ENCODE data around the gene ETFDH.
"Not testable (repeated sequence)": the region's sequence is repeated elsewhere in the genome, so short reads cannot be mapped to it uniquely, and the experiment has no call there.

ETFDH gene

GRCh38 chr4:158671915-158672806 is at the start of gene ETFDH:
Gene ETFDH, plus strand, starts transcription at chr4:158672296. Its CDS starts 161 bp downstream, at chr4:158672457.
- peak; percentile 95 for DNase-seq

GRCh38 chr4:158624889-158625478 is 47.1 kb upstream of the ETFDH start:
- peak; percentile 46 for DNase-seq

GRCh38 chr4:158625544-158625943 is 46.6 kb upstream of the ETFDH start:
- DNase-seq: no peak

DNA sequence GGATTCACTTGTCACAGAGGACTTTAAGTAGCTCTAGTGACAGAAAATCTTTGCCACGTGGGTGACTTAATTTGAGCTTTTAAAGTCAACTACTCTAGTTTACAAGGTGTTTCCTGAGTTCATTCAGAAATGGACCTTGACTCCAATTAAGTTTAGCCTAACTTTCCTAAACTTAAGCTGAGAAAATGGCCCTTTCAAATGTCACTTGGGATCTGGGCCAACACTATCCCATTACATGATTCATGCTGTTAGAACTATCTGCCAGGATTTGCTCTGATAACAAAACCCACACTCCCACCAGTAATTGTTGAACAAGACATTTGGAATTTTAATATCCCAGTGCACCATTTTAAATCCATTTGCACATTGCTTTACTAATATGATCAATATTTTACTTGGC is 41.2 kb upstream of the ETFDH start:
- DNase-seq: no peak

DNA sequence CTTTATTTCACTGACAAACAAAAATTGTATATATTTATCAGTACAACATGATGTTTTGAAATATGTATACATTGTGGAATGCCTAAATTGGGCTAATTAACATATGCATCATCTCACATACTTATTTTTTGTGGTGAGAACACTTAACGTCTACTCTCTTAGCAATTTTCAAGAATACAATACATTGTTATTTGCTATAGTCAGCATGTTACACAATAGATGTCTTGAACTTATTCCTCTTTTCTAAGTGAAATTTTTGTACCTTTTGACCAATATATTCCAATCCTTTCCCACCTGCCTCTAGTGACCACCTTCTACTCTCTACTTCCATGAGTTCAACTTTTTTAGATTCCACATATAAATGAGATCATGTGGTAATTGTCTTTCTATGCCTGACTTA is 35.5 kb upstream of the ETFDH start:
- DNase-seq: no peak

GRCh38 chr4:158644356-158644755 is 27.7 kb upstream of the ETFDH start:
- DNase-seq: no peak

DNA sequence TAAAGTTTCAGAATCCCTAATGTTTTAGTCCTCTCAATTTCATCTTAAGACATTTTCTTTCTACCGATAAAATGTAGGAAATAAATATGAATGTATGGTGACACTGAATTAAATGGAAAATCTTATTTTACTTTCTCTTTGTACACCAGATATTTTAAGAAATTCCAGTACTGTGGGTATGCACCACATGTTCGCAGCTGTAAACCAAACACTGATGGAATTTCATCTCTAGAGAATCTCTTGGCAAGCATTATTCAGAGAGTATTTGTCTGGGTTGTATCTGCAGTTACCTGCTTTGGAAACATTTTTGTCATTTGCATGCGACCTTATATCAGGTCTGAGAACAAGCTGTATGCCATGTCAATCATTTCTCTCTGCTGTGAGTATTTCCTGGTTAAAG is 27.3 kb upstream of the ETFDH start:
- DNase-seq: no peak

GRCh38 chr4:158649111-158649680 is 22.9 kb upstream of the ETFDH start:
- no peak for DNase-seq

DNA sequence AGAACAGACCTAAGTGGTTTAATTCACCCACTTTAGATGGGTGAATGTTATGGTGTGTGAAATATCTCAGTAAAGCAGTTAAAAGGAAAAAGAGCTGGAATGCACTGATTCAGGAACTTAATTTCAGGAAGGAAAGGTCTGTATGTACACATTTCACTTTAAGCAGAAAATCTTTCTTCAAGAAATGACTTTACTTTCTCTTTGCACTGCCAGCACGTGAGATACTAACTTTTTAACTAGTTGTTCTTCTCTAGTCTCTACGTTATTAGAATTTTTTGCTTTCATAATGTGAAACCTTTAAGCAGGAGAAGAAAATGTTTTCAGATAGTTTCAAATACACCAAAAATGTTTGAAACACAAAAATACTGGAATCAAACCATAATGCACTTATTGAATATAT is 19.2 kb upstream of the ETFDH start:
- DNase-seq: no peak

- DNase-seq: no peak
These were observed 15.7 kb upstream of the ETFDH start for GRCh38 chr4:158656439-158656838.

GRCh38 chr4:158657291-158657690 is 14.8 kb upstream of the ETFDH start:
- DNase-seq: no peak

DNA sequence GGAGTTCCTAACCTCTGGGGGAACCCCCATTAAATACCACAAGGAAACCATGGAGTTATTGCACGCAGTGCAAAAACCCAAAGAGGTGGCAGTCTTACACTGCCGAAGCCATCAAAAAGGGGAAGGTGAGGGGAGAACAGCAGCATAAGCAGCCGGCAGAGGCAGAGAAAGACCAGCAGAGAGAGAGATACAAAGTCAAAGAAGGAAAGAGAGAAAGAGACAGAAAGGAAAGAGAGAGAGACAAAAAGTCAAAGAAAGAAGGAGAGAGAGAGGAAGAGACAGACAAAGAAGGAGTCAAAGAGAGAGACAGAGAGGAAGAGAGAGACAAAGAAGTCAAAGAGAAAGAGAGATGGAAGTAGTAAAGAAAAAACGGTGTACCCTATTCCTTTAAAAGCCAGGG is 8.8 kb upstream of the ETFDH start:
- DNase-seq: not testable (repeated sequence)

- not testable (repeated sequence) for DNase-seq
These were observed 8.1 kb upstream of the ETFDH start for GRCh38 chr4:158663707-158664625.

GRCh38 chr4:158664806-158665205 is 7.3 kb upstream of the ETFDH start:
- no peak for DNase-seq

DNA sequence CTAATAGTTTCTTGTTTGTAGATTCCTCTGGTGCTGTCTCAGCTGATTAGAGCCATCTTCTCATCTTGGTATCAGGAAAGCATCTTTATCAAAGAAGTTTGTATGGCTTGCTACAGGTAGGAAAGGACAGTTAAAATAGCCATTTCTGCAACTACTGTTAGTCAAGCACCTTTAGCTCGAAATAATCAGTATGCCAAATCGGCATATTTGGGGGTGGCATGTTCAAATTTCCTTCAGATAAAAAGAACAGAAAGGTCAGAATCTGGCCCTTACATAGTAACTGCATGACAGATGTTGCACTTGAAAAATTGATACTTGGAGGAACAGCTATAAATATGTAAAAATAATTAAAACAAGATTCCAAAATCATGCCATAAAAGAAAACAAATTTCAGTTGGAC is 5.2 kb upstream of the ETFDH start:
- no peak for DNase-seq

GRCh38 chr4:158667651-158668198 is 4.4 kb upstream of the ETFDH start:
- no peak for DNase-seq

DNA sequence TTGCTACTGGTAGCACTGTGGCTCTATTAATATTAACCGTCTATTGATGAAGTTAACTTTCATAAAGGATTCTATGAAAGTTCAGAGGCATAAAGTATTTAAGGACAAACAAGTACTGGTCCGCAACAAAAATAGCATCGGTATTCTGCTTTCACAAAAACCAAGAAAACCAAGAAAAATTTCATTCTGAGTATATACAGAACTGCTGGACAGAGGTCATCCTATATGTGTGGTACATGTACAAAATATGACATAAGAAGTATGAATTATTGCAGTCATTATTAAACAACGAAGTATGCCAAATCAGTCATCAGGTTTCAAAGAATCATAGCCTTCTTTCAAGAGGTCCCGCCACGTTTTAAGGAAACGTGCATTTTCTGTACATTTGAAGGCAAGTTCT is 2.8 kb upstream of the ETFDH start:
- DNase-seq: no peak

GRCh38 chr4:158670975-158671664 is 976 bp upstream of the ETFDH start:
- DNase-seq: peak; percentile 41

- no peak for DNase-seq
These were observed 506 bp upstream of the ETFDH start, which contains the start of gene C4orf46 for GRCh38 chr4:158671665-158671914. Gene C4orf46, minus strand, starts transcription at chr4:158671887. Its CDS starts 86 bp downstream, at chr4:158671801.

DNA sequence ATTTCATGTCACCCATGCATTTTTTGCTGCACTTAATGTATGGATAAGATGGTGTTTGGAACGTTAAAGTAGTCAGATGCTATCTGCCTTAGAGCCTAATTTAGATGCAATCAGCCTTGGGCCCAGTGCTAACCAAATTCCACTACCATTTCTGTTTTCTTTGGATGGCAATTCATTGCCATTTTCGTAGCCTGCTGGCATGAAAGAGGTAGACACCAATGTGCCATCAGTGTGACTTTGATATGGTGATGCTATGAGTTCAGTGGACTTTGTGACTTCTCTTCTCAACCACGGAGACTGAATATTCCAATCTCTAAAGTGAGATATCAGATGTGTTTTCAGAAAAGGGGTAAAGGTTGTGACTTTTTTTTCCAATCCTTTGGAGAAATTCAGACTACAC is 1.5 kb downstream of the ETFDH start:
- DNase-seq: no peak

GRCh38 chr4:158676076-158676475 is 4.0 kb downstream of the ETFDH start:
- no peak for DNase-seq

DNA sequence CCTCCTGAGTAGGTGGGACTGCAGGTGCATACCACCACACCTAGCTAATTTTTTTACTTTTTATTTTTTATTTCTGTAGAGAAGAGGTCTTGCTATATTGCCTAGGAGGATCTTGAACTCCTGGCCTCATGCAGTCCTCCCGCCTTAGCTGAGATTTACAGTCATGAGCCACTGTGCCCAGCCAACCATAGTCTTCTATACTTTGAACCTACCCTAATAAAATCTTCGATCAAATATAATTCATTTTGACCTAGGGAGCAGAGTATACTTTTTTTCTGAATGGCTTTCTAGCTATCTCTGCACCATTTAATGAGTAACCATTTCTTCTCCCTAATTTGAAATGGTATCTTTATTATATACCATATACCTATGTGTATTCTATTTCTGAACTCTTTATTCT is 6.7 kb downstream of the ETFDH start:
- no peak for DNase-seq

All from NCI-H1694 (cell line).